CD14-positive monocyte (primary cell): ENCODE results near the gene F8. TPM values are rescaled to one million over a fixed set of nuclear protein-coding genes. Genes with fewer than 3 reads are reported as not detected.

Source experiments
- DNase-seq, 3 donors: peaks; one replicate each; pipeline ENCODE4 v3.0.0-alpha.2; 2011 to 2022
- H2AFZ ChIP-seq: 2 replicates; pipeline ENCODE4 v1.6.0; 2012; ENCODE audit warnings: mild to moderate bottlenecking, low read depth, low read length, inconsistent platforms; ENCODE audit not compliant: insufficient read depth, poor library complexity, severe bottlenecking
- H3K27ac ChIP-seq, 2 donors: 1 replicate in 1 of 2; 2 replicates in 1 of 2; pipeline ENCODE4 v1.5.1; 2012 to 2013; ENCODE audit warnings: low read length in 2 of 2, control low read depth in 1 of 2, inconsistent platforms in 1 of 2, low read depth in 1 of 2, mild to moderate bottlenecking in 1 of 2
- H3K27me3 ChIP-seq, 2 donors: one replicate each; pipeline versions ENCODE4 v1.6.0 to v1.6.1; 2011 to 2013; ENCODE audit warnings: low read length in 2 of 2; ENCODE audit not compliant: control insufficient read depth in 2 of 2, insufficient read depth in 2 of 2
- H3K36me3 ChIP-seq, 2 donors: replicated peaks in 1 of 2; 1 replicate in 1 of 2; 2 replicates in 1 of 2; pipeline versions ENCODE4 v1.5.1 to v1.6.1; 2012 to 2013; ENCODE audit warnings: low read length in 2 of 2, control low read depth in 1 of 2, inconsistent platforms in 1 of 2, mild to moderate bottlenecking in 1 of 2; ENCODE audit not compliant: insufficient read depth in 2 of 2, control insufficient read depth in 1 of 2
- H3K4me1 ChIP-seq, 2 donors: 1 replicate in 1 of 2; 2 replicates in 1 of 2; pipeline versions ENCODE4 v1.5.1 to v1.6.1; 2012 to 2013; ENCODE audit warnings: low read length in 2 of 2, control low read depth in 1 of 2, inconsistent platforms in 1 of 2, mild to moderate bottlenecking in 1 of 2, moderate library complexity in 1 of 2; ENCODE audit not compliant: insufficient read depth in 2 of 2, control insufficient read depth in 1 of 2
- H3K4me2 ChIP-seq: replicated peaks from 2 replicates; pipeline ENCODE3; 2012; ENCODE audit warnings: low read length, moderate library complexity, mild to moderate bottlenecking; ENCODE audit not compliant: poor library complexity, severe bottlenecking; ENCODE audit errors: extremely low read depth
- H3K4me3 ChIP-seq, 3 experiments: fragments of 200-600 bp in 1 of 3; sonication (generic) in 1 of 3; replicated peaks in 1 of 3; 1 replicate in 2 of 3; 2 replicates in 1 of 3; pipeline ENCODE4 v1.5.1; 2011 to 2013; ENCODE audit warnings: low read length in 3 of 3, mild to moderate bottlenecking in 3 of 3, control low read depth in 2 of 3, low read depth in 2 of 3, inconsistent platforms in 1 of 3, moderate library complexity in 1 of 3
- H3K79me2 ChIP-seq: 2 replicates; pipeline ENCODE4 v1.6.0; 2012; ENCODE audit warnings: mild to moderate bottlenecking, control low read depth, inconsistent platforms, low read length, moderate library complexity; ENCODE audit not compliant: insufficient read depth
- H3K9ac ChIP-seq: 2 replicates; pipeline ENCODE4 v1.6.0; 2017; ENCODE audit warnings: low read length, mild to moderate bottlenecking; ENCODE audit not compliant: insufficient read depth, poor library complexity, severe bottlenecking
- H3K9me3 ChIP-seq, 2 donors: replicated peaks in 1 of 2; 1 replicate in 1 of 2; 2 replicates in 1 of 2; pipeline versions ENCODE4 v1.5.1 to v1.6.1; 2012 to 2013; ENCODE audit warnings: low read length in 2 of 2, control low read depth in 1 of 2; ENCODE audit not compliant: control insufficient read depth in 1 of 2, insufficient read depth in 1 of 2
- H4K20me1 ChIP-seq: 2 replicates; pipeline ENCODE4 v1.6.0; 2012; ENCODE audit warnings: mild to moderate bottlenecking, low read length, control low read depth, moderate library complexity; ENCODE audit not compliant: insufficient read depth
- H3K27ac Mint-ChIP-seq, 7 donors: one replicate each; pipeline ENCODE4 v1.8.0; 2020; ENCODE audit warnings: mild to moderate bottlenecking in 7 of 7, mixed read lengths in 7 of 7, moderate library complexity in 6 of 7, inconsistent platforms in 2 of 7
- H3K27me3 Mint-ChIP-seq, 3 donors: one replicate each; pipeline ENCODE4 v1.8.0; 2021 to 2022; ENCODE audit warnings: low read depth in 3 of 3, mild to moderate bottlenecking in 3 of 3, mixed read lengths in 3 of 3, moderate library complexity in 3 of 3, inconsistent platforms in 1 of 3
- H3K36me3 Mint-ChIP-seq, 2 donors: one replicate each; pipeline ENCODE4 v1.8.0; 2020; ENCODE audit warnings: mixed read lengths in 2 of 2, inconsistent platforms in 1 of 2, mild to moderate bottlenecking in 1 of 2
- H3K4me1 Mint-ChIP-seq: one replicate; pipeline ENCODE4 v1.8.0; 2020; ENCODE audit warnings: mild to moderate bottlenecking, mixed read lengths
- H3K4me3 Mint-ChIP-seq, 2 donors: one replicate each; pipeline ENCODE4 v1.8.0; 2020; ENCODE audit warnings: mild to moderate bottlenecking in 2 of 2, mixed read lengths in 2 of 2, moderate library complexity in 1 of 2
- H3K9me3 Mint-ChIP-seq, 7 donors: one replicate each; pipeline ENCODE4 v1.8.0; 2020 to 2022; ENCODE audit warnings: mixed read lengths in 7 of 7, mild to moderate bottlenecking in 6 of 7, moderate library complexity in 6 of 7, inconsistent platforms in 2 of 7
- CTCF ChIP-seq: fragments of 200-600 bp; IDR thresholded peaks from one replicate; pipeline ENCODE4 v1.8.0; 2022; ENCODE audit warnings: antibody characterized with exemption, mild to moderate bottlenecking
- WGBS: methylation state at CpG from one replicate; pipeline ENCODE4 v1.1.5; 2013; ENCODE audit warnings: missing lambda C conversion rate; ENCODE audit not compliant: insufficient coverage; 5-methylcytosine and 5-hydroxymethylcytosine counted together
- intact Hi-C, 2 donors: fragments of 100-400 bp; cut with micrococcal nuclease; formaldehyde crosslinking; loops; one replicate each; pipeline versions ENCODE4 v1.15.0 to v1.15.1; 2023
- polyA plus RNA-seq, 3 donors: library from polyadenylated mRNA; depleted of rRNA in 1 of 3; unstranded in 2 of 3; stranded (reverse) in 1 of 3; fragments of 300-500 nt in 2 of 3; fragments of >200 nt in 1 of 3; fragmentation: Illumina TruSeq in 2 of 3; gene quantifications; 1 replicate in 2 of 3; 2 replicates in 1 of 3; pipeline ENCODE4 v1.2.3, GENCODE V29; 2012 to 2021

Gene F8
- polyA plus RNA-seq, 3 donors = 1.5 to 4.5 (median 4.3) TPM

- TF ChIP-seq CTCF = no peak
- intact Hi-C loops = no loop called here
- Histone ChIP-seq H3K4me1 (no peaks in the 10 kb centered on the region), H3K79me2 (no peaks in the 10 kb centered on the region), H4K20me1 (no peaks in the 10 kb centered on the region), H3K4me3 (no peak overlapping the region), H3K27ac (no peak overlapping the region), H3K27me3 (no peaks in the 10 kb centered on the region), H2AFZ (no peak overlapping the region), H3K4me2 (no peak overlapping the region), H3K36me3 (no peaks in the 10 kb centered on the region), H3K9me3 (no peaks in the 10 kb centered on the region), H3K9ac (no peak overlapping the region)
- WGBS = no CpG with 5 or more reads among the region's 1 CpG
- Mint-ChIP-seq H3K9me3 (peaks cover 0 to 1% (median 0%) of the 10 kb centered on the region in 7 donors), H3K4me3 (no peak overlapping the region), H3K27me3 (no peaks in the 10 kb centered on the region), H3K4me1 (peaks cover 1% of the 10 kb centered on the region), H3K36me3 (no peaks in the 10 kb centered on the region), H3K27ac (no peak overlapping the region)
- no peak for DNase-seq
Observed at GRCh38 chrX:154998204-154998880, 24.2 kb downstream of the F8 start.

- Histone ChIP-seq H3K4me3 (no peak overlapping the region), H3K9me3 (no peaks in the 10 kb centered on the region), H3K27me3 (no peaks in the 10 kb centered on the region), H4K20me1 (no peaks in the 10 kb centered on the region), H3K79me2 (no peaks in the 10 kb centered on the region), H3K4me1 (no peaks in the 10 kb centered on the region), H3K4me2 (no peak overlapping the region), H3K27ac (no peak overlapping the region), H3K9ac (no peak overlapping the region), H3K36me3 (no peaks in the 10 kb centered on the region), H2AFZ (no peak overlapping the region)
- Mint-ChIP-seq H3K4me3 (no peak overlapping the region), H3K9me3 (no peaks in the 10 kb centered on the region), H3K36me3 (no peaks in the 10 kb centered on the region), H3K27ac (no peak overlapping the region), H3K27me3 (no peaks in the 10 kb centered on the region), H3K4me1 (no peaks in the 10 kb centered on the region)
- intact Hi-C loops = no loop called here
- no peak for DNase-seq
- no peak for TF ChIP-seq CTCF
- WGBS = no CpG with 5 or more reads among the region's 1 CpG
Observed at GRCh38 chrX:154991476-154991875, 31.0 kb downstream of the F8 start.
